CD14-positive monocyte (primary cell): Measurements from ENCODE around the gene NEBL. TPM values are rescaled to one million over a fixed set of nuclear protein-coding genes. Genes with fewer than 3 reads are reported as not detected.

Experiments used
- DNase-seq, 3 donors: peaks; one replicate each; pipeline ENCODE4 v3.0.0-alpha.2; 2011 to 2022
- H2AFZ ChIP-seq: 2 replicates; pipeline ENCODE4 v1.6.0; 2012; ENCODE audit warnings: mild to moderate bottlenecking, low read depth, low read length, inconsistent platforms; ENCODE audit not compliant: insufficient read depth, poor library complexity, severe bottlenecking
- H3K27ac ChIP-seq, 2 donors: 1 replicate in 1 of 2; 2 replicates in 1 of 2; pipeline ENCODE4 v1.5.1; 2012 to 2013; ENCODE audit warnings: low read length in 2 of 2, control low read depth in 1 of 2, inconsistent platforms in 1 of 2, low read depth in 1 of 2, mild to moderate bottlenecking in 1 of 2
- H3K27me3 ChIP-seq, 2 donors: one replicate each; pipeline versions ENCODE4 v1.6.0 to v1.6.1; 2011 to 2013; ENCODE audit warnings: low read length in 2 of 2; ENCODE audit not compliant: control insufficient read depth in 2 of 2, insufficient read depth in 2 of 2
- H3K36me3 ChIP-seq, 2 donors: replicated peaks in 1 of 2; 1 replicate in 1 of 2; 2 replicates in 1 of 2; pipeline versions ENCODE4 v1.5.1 to v1.6.1; 2012 to 2013; ENCODE audit warnings: low read length in 2 of 2, control low read depth in 1 of 2, inconsistent platforms in 1 of 2, mild to moderate bottlenecking in 1 of 2; ENCODE audit not compliant: insufficient read depth in 2 of 2, control insufficient read depth in 1 of 2
- H3K4me1 ChIP-seq, 2 donors: 1 replicate in 1 of 2; 2 replicates in 1 of 2; pipeline versions ENCODE4 v1.5.1 to v1.6.1; 2012 to 2013; ENCODE audit warnings: low read length in 2 of 2, control low read depth in 1 of 2, inconsistent platforms in 1 of 2, mild to moderate bottlenecking in 1 of 2, moderate library complexity in 1 of 2; ENCODE audit not compliant: insufficient read depth in 2 of 2, control insufficient read depth in 1 of 2
- H3K4me2 ChIP-seq: replicated peaks from 2 replicates; pipeline ENCODE3; 2012; ENCODE audit warnings: low read length, moderate library complexity, mild to moderate bottlenecking; ENCODE audit not compliant: poor library complexity, severe bottlenecking; ENCODE audit errors: extremely low read depth
- H3K4me3 ChIP-seq, 3 experiments: fragments of 200-600 bp in 1 of 3; sonication (generic) in 1 of 3; replicated peaks in 1 of 3; 1 replicate in 2 of 3; 2 replicates in 1 of 3; pipeline ENCODE4 v1.5.1; 2011 to 2013; ENCODE audit warnings: low read length in 3 of 3, mild to moderate bottlenecking in 3 of 3, control low read depth in 2 of 3, low read depth in 2 of 3, inconsistent platforms in 1 of 3, moderate library complexity in 1 of 3
- H3K79me2 ChIP-seq: 2 replicates; pipeline ENCODE4 v1.6.0; 2012; ENCODE audit warnings: mild to moderate bottlenecking, control low read depth, inconsistent platforms, low read length, moderate library complexity; ENCODE audit not compliant: insufficient read depth
- H3K9ac ChIP-seq: 2 replicates; pipeline ENCODE4 v1.6.0; 2017; ENCODE audit warnings: low read length, mild to moderate bottlenecking; ENCODE audit not compliant: insufficient read depth, poor library complexity, severe bottlenecking
- H3K9me3 ChIP-seq, 2 donors: replicated peaks in 1 of 2; 1 replicate in 1 of 2; 2 replicates in 1 of 2; pipeline versions ENCODE4 v1.5.1 to v1.6.1; 2012 to 2013; ENCODE audit warnings: low read length in 2 of 2, control low read depth in 1 of 2; ENCODE audit not compliant: control insufficient read depth in 1 of 2, insufficient read depth in 1 of 2
- H4K20me1 ChIP-seq: 2 replicates; pipeline ENCODE4 v1.6.0; 2012; ENCODE audit warnings: mild to moderate bottlenecking, low read length, control low read depth, moderate library complexity; ENCODE audit not compliant: insufficient read depth
- H3K27ac Mint-ChIP-seq, 7 donors: one replicate each; pipeline ENCODE4 v1.8.0; 2020; ENCODE audit warnings: mild to moderate bottlenecking in 7 of 7, mixed read lengths in 7 of 7, moderate library complexity in 6 of 7, inconsistent platforms in 2 of 7
- H3K27me3 Mint-ChIP-seq, 3 donors: one replicate each; pipeline ENCODE4 v1.8.0; 2021 to 2022; ENCODE audit warnings: low read depth in 3 of 3, mild to moderate bottlenecking in 3 of 3, mixed read lengths in 3 of 3, moderate library complexity in 3 of 3, inconsistent platforms in 1 of 3
- H3K36me3 Mint-ChIP-seq, 2 donors: one replicate each; pipeline ENCODE4 v1.8.0; 2020; ENCODE audit warnings: mixed read lengths in 2 of 2, inconsistent platforms in 1 of 2, mild to moderate bottlenecking in 1 of 2
- H3K4me1 Mint-ChIP-seq: one replicate; pipeline ENCODE4 v1.8.0; 2020; ENCODE audit warnings: mild to moderate bottlenecking, mixed read lengths
- H3K4me3 Mint-ChIP-seq, 2 donors: one replicate each; pipeline ENCODE4 v1.8.0; 2020; ENCODE audit warnings: mild to moderate bottlenecking in 2 of 2, mixed read lengths in 2 of 2, moderate library complexity in 1 of 2
- H3K9me3 Mint-ChIP-seq, 7 donors: one replicate each; pipeline ENCODE4 v1.8.0; 2020 to 2022; ENCODE audit warnings: mixed read lengths in 7 of 7, mild to moderate bottlenecking in 6 of 7, moderate library complexity in 6 of 7, inconsistent platforms in 2 of 7
- WGBS: methylation state at CpG from one replicate; pipeline ENCODE4 v1.1.5; 2013; ENCODE audit warnings: missing lambda C conversion rate; ENCODE audit not compliant: insufficient coverage; 5-methylcytosine and 5-hydroxymethylcytosine counted together
- intact Hi-C, 2 donors: fragments of 100-400 bp; cut with micrococcal nuclease; formaldehyde crosslinking; loops; one replicate each; pipeline versions ENCODE4 v1.15.0 to v1.15.1; 2023
- polyA plus RNA-seq, 3 donors: library from polyadenylated mRNA; depleted of rRNA in 1 of 3; unstranded in 2 of 3; stranded (reverse) in 1 of 3; fragments of 300-500 nt in 2 of 3; fragments of >200 nt in 1 of 3; fragmentation: Illumina TruSeq in 2 of 3; gene quantifications; 1 replicate in 2 of 3; 2 replicates in 1 of 3; pipeline ENCODE4 v1.2.3, GENCODE V29; 2012 to 2021
- TF ChIP-seq, protein P1 (sequence below): fragments of 200-600 bp; IDR thresholded peaks from one replicate; pipeline ENCODE4 v1.8.0; 2022; ENCODE audit warnings: antibody characterized with exemption, mild to moderate bottlenecking

NEBL gene
- polyA plus RNA-seq, 3 donors: 9.7 TPM; not detected in 2

DNA sequence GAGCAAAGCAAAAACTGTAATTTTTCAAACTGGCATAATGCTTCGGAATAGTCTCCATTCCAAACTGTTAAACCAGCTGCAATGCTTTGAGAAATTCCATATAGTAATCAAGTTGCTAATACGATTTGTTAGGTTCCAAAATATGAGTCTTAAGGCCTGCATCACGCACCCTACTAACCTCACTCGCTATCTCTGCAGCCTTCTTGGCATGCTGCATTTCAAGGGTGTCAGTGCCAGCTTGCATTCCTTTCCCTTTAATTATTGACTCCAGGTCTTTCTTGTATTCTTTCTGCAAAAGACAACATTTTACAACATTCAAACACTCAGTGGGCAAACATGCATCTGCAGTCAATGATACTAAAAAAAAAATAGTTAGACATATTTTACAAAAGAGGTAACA lies 61.8 kb downstream of the NEBL start:
- WGBS: 88% methylated on average over 1 of the region's 4 CpGs
- H3K36me3 Mint-ChIP-seq: no peaks in the 10 kb centered on the region
- no peak overlapping the region for H3K4me3 Mint-ChIP-seq
- H3K4me1 Mint-ChIP-seq: no peaks in the 10 kb centered on the region
- H3K27me3 Mint-ChIP-seq: peaks cover 0 to 7% (median 2%) of the 10 kb centered on the region in 3 donors
- intact Hi-C loops: no loop called here
- Histone ChIP-seq H2AFZ (no peak overlapping the region), H3K79me2 (no peaks in the 10 kb centered on the region), H3K36me3 (no peaks in the 10 kb centered on the region), H3K9ac (no peak overlapping the region), H3K4me3 (no peak overlapping the region), H3K9me3 (peaks cover 0 to 5% of the 10 kb centered on the region in 2 donors), H3K4me1 (no peaks in the 10 kb centered on the region), H3K27me3 (no peaks in the 10 kb centered on the region), H3K27ac (no peak overlapping the region), H4K20me1 (no peaks in the 10 kb centered on the region), H3K4me2 (no peak overlapping the region)
- no peak for DNase-seq
- no peak overlapping the region for H3K27ac Mint-ChIP-seq
- H3K9me3 Mint-ChIP-seq: peaks cover 2 to 9% (median 4%) of the 10 kb centered on the region in 7 donors
- TF ChIP-seq, protein P1, sequence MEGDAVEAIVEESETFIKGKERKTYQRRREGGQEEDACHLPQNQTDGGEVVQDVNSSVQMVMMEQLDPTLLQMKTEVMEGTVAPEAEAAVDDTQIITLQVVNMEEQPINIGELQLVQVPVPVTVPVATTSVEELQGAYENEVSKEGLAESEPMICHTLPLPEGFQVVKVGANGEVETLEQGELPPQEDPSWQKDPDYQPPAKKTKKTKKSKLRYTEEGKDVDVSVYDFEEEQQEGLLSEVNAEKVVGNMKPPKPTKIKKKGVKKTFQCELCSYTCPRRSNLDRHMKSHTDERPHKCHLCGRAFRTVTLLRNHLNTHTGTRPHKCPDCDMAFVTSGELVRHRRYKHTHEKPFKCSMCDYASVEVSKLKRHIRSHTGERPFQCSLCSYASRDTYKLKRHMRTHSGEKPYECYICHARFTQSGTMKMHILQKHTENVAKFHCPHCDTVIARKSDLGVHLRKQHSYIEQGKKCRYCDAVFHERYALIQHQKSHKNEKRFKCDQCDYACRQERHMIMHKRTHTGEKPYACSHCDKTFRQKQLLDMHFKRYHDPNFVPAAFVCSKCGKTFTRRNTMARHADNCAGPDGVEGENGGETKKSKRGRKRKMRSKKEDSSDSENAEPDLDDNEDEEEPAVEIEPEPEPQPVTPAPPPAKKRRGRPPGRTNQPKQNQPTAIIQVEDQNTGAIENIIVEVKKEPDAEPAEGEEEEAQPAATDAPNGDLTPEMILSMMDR: no peak

DNA sequence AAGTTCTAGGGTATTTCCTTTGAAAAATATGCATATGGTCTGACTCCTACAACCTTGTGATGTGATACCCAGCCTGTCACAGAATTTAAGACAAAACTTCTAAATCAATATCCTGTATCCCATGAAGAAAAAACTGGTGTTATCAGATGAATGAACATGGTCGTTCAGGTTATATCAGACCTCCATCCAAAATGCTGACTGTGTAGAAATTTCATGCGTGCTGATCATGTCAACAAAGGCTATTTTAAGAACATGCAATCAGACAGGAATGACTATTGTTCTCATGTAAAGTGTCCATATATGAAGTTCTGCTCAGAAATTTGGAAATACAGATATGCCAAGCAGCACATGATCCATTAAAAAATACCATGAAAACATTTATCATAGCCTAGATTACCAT lies 62.3 kb downstream of the NEBL start:
- Histone ChIP-seq H3K79me2 (no peaks in the 10 kb centered on the region), H3K36me3 (no peaks in the 10 kb centered on the region), H2AFZ (no peak overlapping the region), H3K4me1 (no peaks in the 10 kb centered on the region), H3K27ac (no peak overlapping the region), H3K9me3 (peaks cover 0 to 5% of the 10 kb centered on the region in 2 donors), H3K4me2 (no peak overlapping the region), H4K20me1 (no peaks in the 10 kb centered on the region), H3K27me3 (no peaks in the 10 kb centered on the region), H3K9ac (no peak overlapping the region), H3K4me3 (no peak overlapping the region)
- Mint-ChIP-seq H3K9me3 (peaks cover 2 to 9% (median 4%) of the 10 kb centered on the region in 7 donors), H3K4me1 (no peaks in the 10 kb centered on the region), H3K36me3 (no peaks in the 10 kb centered on the region), H3K27me3 (peaks cover 0 to 7% (median 2%) of the 10 kb centered on the region in 3 donors), H3K27ac (no peak overlapping the region), H3K4me3 (no peak overlapping the region)
- no peak for DNase-seq
- WGBS: 100% methylated on average over 1 of the region's 2 CpGs
- intact Hi-C loops: no loop called here
- TF ChIP-seq, protein P1: no peak
